ENCODE measurements around the gene SUPT4H1. TPM values are rescaled to one million over a fixed set of nuclear protein-coding genes. Genes with fewer than 3 reads are reported as not detected.

Gene SUPT4H1
- total and polyA plus RNA-seq, 9 of the 15 experiments (the other 6 are each of a cell fraction or from before 2014, with no cell fraction given): 62.1 to 320 (median 117) TPM

DNA sequence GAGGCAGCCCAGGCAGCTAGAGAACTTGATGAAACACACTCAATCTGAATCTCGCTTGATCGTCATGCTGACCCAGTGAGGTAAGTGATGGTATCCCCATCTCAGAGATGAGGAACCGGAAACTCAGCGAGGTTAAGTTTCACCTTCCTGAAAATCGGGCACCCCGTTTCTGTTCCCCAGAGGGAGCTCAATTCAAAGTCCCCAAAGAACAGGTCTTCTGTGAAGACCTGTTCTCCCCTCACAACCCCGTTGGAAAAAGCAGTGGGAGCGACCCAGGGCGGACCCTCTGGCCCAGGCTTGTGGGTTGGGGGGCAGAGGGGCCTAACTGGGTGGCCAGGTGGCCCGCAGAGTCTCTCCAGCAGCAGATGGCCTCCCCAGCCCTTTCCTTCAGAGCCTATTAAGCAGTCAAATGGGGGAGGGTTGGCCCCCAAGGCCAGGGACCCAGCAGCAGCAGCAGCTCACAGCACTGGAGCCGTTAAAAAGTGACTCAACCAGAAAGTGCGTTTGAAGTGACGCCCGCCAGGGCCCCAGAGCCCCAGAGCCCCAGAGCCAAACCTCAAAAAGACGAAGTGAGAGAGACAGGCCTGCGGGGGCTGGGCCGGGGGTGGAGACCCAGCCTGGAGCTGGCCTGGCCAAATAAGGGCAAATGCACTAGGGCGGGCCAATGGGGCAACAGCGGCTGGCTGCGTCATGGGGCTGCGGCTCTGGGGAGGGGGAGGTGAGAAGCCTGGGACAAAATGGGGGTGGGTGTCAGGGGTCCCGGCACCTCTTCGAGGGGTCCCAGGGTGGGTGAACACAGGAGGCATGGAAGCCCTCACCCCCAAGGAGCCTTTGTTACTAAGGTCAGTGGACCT lies 14.2 kb downstream of the SUPT4H1 start (continued):
- TF ChIP-seq, protein P1, sequence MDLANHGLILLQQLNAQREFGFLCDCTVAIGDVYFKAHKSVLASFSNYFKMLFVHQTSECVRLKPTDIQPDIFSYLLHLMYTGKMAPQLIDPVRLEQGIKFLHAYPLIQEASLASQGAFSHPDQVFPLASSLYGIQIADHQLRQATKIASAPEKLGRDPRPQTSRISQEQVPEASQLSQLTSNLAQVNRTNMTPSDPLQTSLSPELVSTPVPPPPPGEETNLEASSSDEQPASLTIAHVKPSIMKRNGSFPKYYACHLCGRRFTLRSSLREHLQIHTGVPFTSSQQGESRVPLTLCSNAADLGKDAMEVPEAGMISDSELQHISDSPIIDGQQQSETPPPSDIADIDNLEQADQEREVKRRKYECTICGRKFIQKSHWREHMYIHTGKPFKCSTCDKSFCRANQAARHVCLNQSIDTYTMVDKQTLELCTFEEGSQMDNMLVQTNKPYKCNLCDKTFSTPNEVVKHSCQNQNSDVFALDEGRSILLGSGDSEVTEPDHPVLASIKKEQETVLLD (IDR thresholded peaks at IDR 0.05): no peak
- TF ChIP-seq CEBPB (tag; IDR thresholded peaks at IDR 0.05) (peak; percentile 49; the same call in 1 of the 2 replicates), BRF1 (IDR thresholded peaks at IDR 0.05; ENCODE audit: borderline replicate concordance, extremely low read depth, insufficient read length) (no peak), MAFF (IDR thresholded peaks at IDR 0.05; ENCODE audit: low read length) (no peak), MYNN (IDR thresholded peaks at IDR 0.05) (peak; percentile 41; the same call in 1 of the 2 replicates), MYNN (CRISPR knock-in tag; IDR thresholded peaks at IDR 0.05) (no peak), MCM5 (IDR thresholded peaks at IDR 0.05; ENCODE audit: low read depth) (no peak), HDAC1 (IDR thresholded peaks at IDR 0.05) (no peak), U2AF1 (optimal IDR thresholded peaks at IDR 0.05; ENCODE audit: low read depth, low read length) (no peak), MED1 (CRISPR knock-in tag; IDR thresholded peaks at IDR 0.05; ENCODE audit: borderline replicate concordance) (no peak), DIDO1 (tag; IDR thresholded peaks at IDR 0.05; ENCODE audit: low read depth) (no peak), DDX20 (tag; IDR thresholded peaks at IDR 0.05; ENCODE audit: low read depth) (no peak), HSF4 (CRISPR knock-in tag; IDR thresholded peaks at IDR 0.05; ENCODE audit: borderline replicate concordance) (no peak), RBM15 (IDR thresholded peaks at IDR 0.05; ENCODE audit: insufficient read depth, low read length) (no peak), ZNF589 (CRISPR knock-in tag; IDR thresholded peaks at IDR 0.05; ENCODE audit: low read depth) (peak; percentile 91), CBFA2T3 (IDR thresholded peaks at IDR 0.05) (peak; percentile 37; the same call in 1 of the 2 replicates), RBFOX2 (IDR thresholded peaks at IDR 0.05; ENCODE audit: low read depth, low read length) (peak; percentile 99), CCAR2 (IDR thresholded peaks at IDR 0.05; ENCODE audit: low read depth, low read length) (no peak), TGIF2 (CRISPR knock-in tag; IDR thresholded peaks at IDR 0.05) (no peak), SRSF1 (IDR thresholded peaks at IDR 0.05; ENCODE audit: low read depth, low read length) (no peak), MECOM (CRISPR knock-in tag; IDR thresholded peaks at IDR 0.05) (no peak), SAFB (IDR thresholded peaks at IDR 0.05; ENCODE audit: borderline replicate concordance, low read depth, low read length) (no peak)
- TF ChIP-seq, protein P2, sequence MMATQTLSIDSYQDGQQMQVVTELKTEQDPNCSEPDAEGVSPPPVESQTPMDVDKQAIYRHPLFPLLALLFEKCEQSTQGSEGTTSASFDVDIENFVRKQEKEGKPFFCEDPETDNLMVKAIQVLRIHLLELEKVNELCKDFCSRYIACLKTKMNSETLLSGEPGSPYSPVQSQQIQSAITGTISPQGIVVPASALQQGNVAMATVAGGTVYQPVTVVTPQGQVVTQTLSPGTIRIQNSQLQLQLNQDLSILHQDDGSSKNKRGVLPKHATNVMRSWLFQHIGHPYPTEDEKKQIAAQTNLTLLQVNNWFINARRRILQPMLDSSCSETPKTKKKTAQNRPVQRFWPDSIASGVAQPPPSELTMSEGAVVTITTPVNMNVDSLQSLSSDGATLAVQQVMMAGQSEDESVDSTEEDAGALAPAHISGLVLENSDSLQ (IDR thresholded peaks at IDR 0.05): peak; percentile 83
- TF ChIP-seq, protein P3, sequence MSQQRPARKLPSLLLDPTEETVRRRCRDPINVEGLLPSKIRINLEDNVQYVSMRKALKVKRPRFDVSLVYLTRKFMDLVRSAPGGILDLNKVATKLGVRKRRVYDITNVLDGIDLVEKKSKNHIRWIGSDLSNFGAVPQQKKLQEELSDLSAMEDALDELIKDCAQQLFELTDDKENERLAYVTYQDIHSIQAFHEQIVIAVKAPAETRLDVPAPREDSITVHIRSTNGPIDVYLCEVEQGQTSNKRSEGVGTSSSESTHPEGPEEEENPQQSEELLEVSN (IDR thresholded peaks at IDR 0.05; ENCODE audit: borderline replicate concordance in 1 of 2, extremely low read depth in 1 of 2, insufficient read depth in 1 of 2, insufficient read length in 1 of 2, low read depth in 1 of 2, low read length in 1 of 2, poor library complexity in 1 of 2, severe bottlenecking in 1 of 2): peak in 1 of 2 experiments; percentile 54
- TF ChIP-seq, protein P4, sequence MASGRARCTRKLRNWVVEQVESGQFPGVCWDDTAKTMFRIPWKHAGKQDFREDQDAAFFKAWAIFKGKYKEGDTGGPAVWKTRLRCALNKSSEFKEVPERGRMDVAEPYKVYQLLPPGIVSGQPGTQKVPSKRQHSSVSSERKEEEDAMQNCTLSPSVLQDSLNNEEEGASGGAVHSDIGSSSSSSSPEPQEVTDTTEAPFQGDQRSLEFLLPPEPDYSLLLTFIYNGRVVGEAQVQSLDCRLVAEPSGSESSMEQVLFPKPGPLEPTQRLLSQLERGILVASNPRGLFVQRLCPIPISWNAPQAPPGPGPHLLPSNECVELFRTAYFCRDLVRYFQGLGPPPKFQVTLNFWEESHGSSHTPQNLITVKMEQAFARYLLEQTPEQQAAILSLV (tag; IDR thresholded peaks at IDR 0.05): no peak
